CD4-positive, alpha-beta T cell (primary cell): ENCODE results near the gene METTL9. TPM values are rescaled to one million over a fixed set of nuclear protein-coding genes. Genes with fewer than 3 reads are reported as not detected.
"Not testable (repeated sequence)": the region's sequence is repeated elsewhere in the genome, so short reads cannot be mapped to it uniquely, and the experiment has no call there.

Source experiments
- ATAC-seq: fragments of 200-7000 bp; cut with Tn5 transposase; one replicate; pipeline ENCODE4 v1.10.0; 2022; ENCODE audit warnings: mild to moderate bottlenecking; ENCODE audit not compliant: poor library complexity
- CTCF ChIA-PET: fragments of 350-600 bp; sonication (Branson Sonifier 250); formaldehyde crosslinking; loops from one replicate; lab custom pipeline; 2021; ENCODE audit warnings: antibody characterized with exemption, inconsistent platforms; lab: Charles Lee
- POLR2A ChIA-PET: fragments of 350-600 bp; sonication (Branson Sonifier 250); formaldehyde crosslinking; loops from one replicate; lab custom pipeline; 2021; ENCODE audit warnings: antibody characterized with exemption, inconsistent platforms; lab: Charles Lee
- DNase-seq, 14 experiments: peaks; one replicate each; pipeline ENCODE4 v3.0.0-alpha.2; 2013 to 2020; ENCODE audit warnings: mixed read lengths in 2 of 14
- H3K27ac ChIP-seq, 2 donors: one replicate each; pipeline versions ENCODE4 v1.5.1 to v1.7.0; 2013; ENCODE audit warnings: low read length in 2 of 2, low read depth in 1 of 2, mild to moderate bottlenecking in 1 of 2
- H3K27me3 ChIP-seq, 2 experiments: 1 replicate in 1 of 2; 2 replicates in 1 of 2; pipeline versions ENCODE4 v1.6.1 to v1.7.0; 2013; ENCODE audit warnings: low read length in 2 of 2, control low read depth in 1 of 2, mild to moderate bottlenecking in 1 of 2, moderate library complexity in 1 of 2; ENCODE audit not compliant: insufficient read depth in 2 of 2, control insufficient read depth in 1 of 2
- H3K36me3 ChIP-seq: one replicate; pipeline ENCODE4 v1.6.1; 2013; ENCODE audit warnings: low read length, control low read depth; ENCODE audit not compliant: insufficient read depth
- H3K4me1 ChIP-seq: one replicate; pipeline ENCODE4 v1.6.1; 2013; ENCODE audit warnings: low read length, control low read depth; ENCODE audit not compliant: insufficient read depth
- H3K4me3 ChIP-seq: one replicate; pipeline ENCODE4 v1.5.1; 2013; ENCODE audit warnings: mild to moderate bottlenecking, low read length, moderate library complexity
- H3K9me3 ChIP-seq, 2 experiments: 1 replicate in 1 of 2; 2 replicates in 1 of 2; pipeline versions ENCODE4 v1.6.1 to v1.7.0; 2013; ENCODE audit warnings: low read length in 2 of 2, mild to moderate bottlenecking in 2 of 2, control low read depth in 1 of 2, moderate library complexity in 1 of 2; ENCODE audit not compliant: control insufficient read depth in 1 of 2, insufficient read depth in 1 of 2
- H3K27ac Mint-ChIP-seq: one replicate; pipeline ENCODE4 v1.8.0; 2020; ENCODE audit warnings: mixed read lengths
- H3K27me3 Mint-ChIP-seq: one replicate; pipeline ENCODE4 v1.8.0; 2021; ENCODE audit warnings: mixed read lengths
- H3K36me3 Mint-ChIP-seq: one replicate; pipeline ENCODE4 v1.8.0; 2021; ENCODE audit warnings: low read depth, mixed read lengths
- H3K4me1 Mint-ChIP-seq: one replicate; pipeline ENCODE4 v1.8.0; 2021; ENCODE audit warnings: low read depth, mixed read lengths
- H3K4me3 Mint-ChIP-seq: one replicate; pipeline ENCODE4 v1.8.0; 2020; ENCODE audit warnings: mild to moderate bottlenecking, mixed read lengths
- H3K9me3 Mint-ChIP-seq: one replicate; pipeline ENCODE4 v1.8.0; 2020; ENCODE audit warnings: mixed read lengths
- CTCF ChIP-seq: fragments of 200-600 bp; IDR thresholded peaks from one replicate; pipeline ENCODE4 v1.8.0; 2022; ENCODE audit warnings: antibody characterized with exemption, mild to moderate bottlenecking
- intact Hi-C, 2 experiments: fragments of 100-400 bp; cut with DNase I in 1 of 2; cut with micrococcal nuclease in 1 of 2; formaldehyde crosslinking; loops; one replicate each; pipeline versions ENCODE4 v1.15.1 to v1.9.0; 2023 to 2025; cut with DNase I, micrococcal nuclease
- total RNA-seq, 174 experiments: library from RNA in 2 of 174; stranded (reverse) in 2 of 174; gene quantifications; one replicate each; pipeline ENCODE4 v1.2.3 and lab custom pipeline; 2021 to 2026

METTL9 gene
- total RNA-seq, 2 experiments from 2014 or later: 78.4 to 86.7 TPM

GRCh38 chr16:21628772-21629171, 29.4 kb downstream of the METTL9 start:
- H3K4me3 Mint-ChIP-seq: no peak overlapping the region
- H3K27me3 ChIP-seq: no peaks in the 10 kb centered on the region
- no peak overlapping the region for H3K4me3 ChIP-seq
- H3K9me3 ChIP-seq: peaks cover 0 to 7% of the 10 kb centered on the region in 2 experiments
- H3K27me3 Mint-ChIP-seq: no peaks in the 10 kb centered on the region
- intact Hi-C loops: no loop called here
- H3K9me3 Mint-ChIP-seq: no peaks in the 10 kb centered on the region
- H3K4me1 ChIP-seq: peaks cover 14% of the 10 kb centered on the region
- no peak overlapping the region for H3K27ac ChIP-seq
- H3K4me1 Mint-ChIP-seq: peaks cover 34% of the 10 kb centered on the region
- ATAC-seq (no peak), DNase-seq (no peak)
- ChIA-PET CTCF (interaction anchor here (1.0 to 1.6 kb wide), 2 partner anchors 9 to 12 kb away, joined by 3 to 6 read pairs; no protein-coding TSS in a partner anchor), POLR2A (no interaction called here)
- H3K27ac Mint-ChIP-seq: no peak overlapping the region
- peaks cover 31% of the 10 kb centered on the region for H3K36me3 ChIP-seq
- TF ChIP-seq CTCF: no peak
- H3K36me3 Mint-ChIP-seq: peaks cover 85% of the 10 kb centered on the region

GRCh38 chr16:21629616-21630539, 30.5 kb downstream of the METTL9 start:
- H3K36me3 ChIP-seq: peaks cover 31% of the 10 kb centered on the region
- H3K4me3 Mint-ChIP-seq, ATAC-seq, intact Hi-C loops, H3K27me3 Mint-ChIP-seq, H3K27ac Mint-ChIP-seq, H3K27me3 ChIP-seq, POLR2A ChIA-PET, H3K9me3 ChIP-seq, H3K9me3 Mint-ChIP-seq, H3K27ac ChIP-seq, DNase-seq, H3K4me3 ChIP-seq: not testable (repeated sequence)
- CTCF ChIA-PET: interaction anchor here (1.6 kb wide), 1 partner anchor 8 kb away, joined by 6 read pairs; no protein-coding TSS in a partner anchor
- H3K4me1 ChIP-seq: peaks cover 14% of the 10 kb centered on the region
- Mint-ChIP-seq H3K4me1 (peaks cover 28% of the 10 kb centered on the region), H3K36me3 (peaks cover 80% of the 10 kb centered on the region)

- Histone ChIP-seq H3K36me3 (peaks cover 26% of the 10 kb centered on the region), H3K4me1 (peaks cover 12% of the 10 kb centered on the region)
- ATAC-seq, H3K27me3 Mint-ChIP-seq, H3K4me3 ChIP-seq, H3K27ac ChIP-seq, POLR2A ChIA-PET, H3K4me3 Mint-ChIP-seq, H3K9me3 ChIP-seq, H3K9me3 Mint-ChIP-seq, H3K27ac Mint-ChIP-seq, H3K27me3 ChIP-seq, DNase-seq, intact Hi-C loops: not testable (repeated sequence)
- Mint-ChIP-seq H3K4me1 (peaks cover 20% of the 10 kb centered on the region), H3K36me3 (peaks cover 81% of the 10 kb centered on the region)
- CTCF ChIA-PET: interaction anchor here (1.4 kb wide), 1 partner anchor 10 kb away, joined by 3 read pairs; no protein-coding TSS in a partner anchor
Observed at GRCh38 chr16:21630866-21631265, 31.5 kb downstream of the METTL9 start.

GRCh38 chr16:21631376-21631775, 32.0 kb downstream of the METTL9 start:
- Mint-ChIP-seq H3K36me3 (peaks cover 83% of the 10 kb centered on the region), H3K4me1 (peaks cover 15% of the 10 kb centered on the region), H3K27ac (peak overlapping the region; percentile 13)
- H3K9me3 Mint-ChIP-seq, DNase-seq, H3K4me3 Mint-ChIP-seq, H3K27me3 Mint-ChIP-seq, H3K9me3 ChIP-seq, H3K27ac ChIP-seq, intact Hi-C loops, POLR2A ChIA-PET, H3K4me1 ChIP-seq, ATAC-seq, H3K27me3 ChIP-seq, H3K4me3 ChIP-seq: not testable (repeated sequence)
- CTCF ChIA-PET: interaction anchor here (1.4 kb wide), 1 partner anchor 9 kb away, joined by 3 read pairs; no protein-coding TSS in a partner anchor
- peaks cover 26% of the 10 kb centered on the region for H3K36me3 ChIP-seq

GRCh38 chr16:21631951-21632575, 32.7 kb downstream of the METTL9 start:
- H3K27ac Mint-ChIP-seq: peak overlapping the region; percentile 13
- H3K36me3 Mint-ChIP-seq: peaks cover 77% of the 10 kb centered on the region
- H3K27me3 Mint-ChIP-seq, H3K4me1 ChIP-seq, H3K9me3 ChIP-seq, H3K4me3 ChIP-seq, H3K27me3 ChIP-seq, H3K9me3 Mint-ChIP-seq, ATAC-seq, H3K4me1 Mint-ChIP-seq, intact Hi-C loops, H3K4me3 Mint-ChIP-seq, H3K27ac ChIP-seq: not testable (repeated sequence)
- ChIA-PET POLR2A (interaction anchor here (0.6 kb wide), 1 partner anchor 42 kb away, joined by 3 read pairs; no protein-coding TSS in a partner anchor), CTCF (interaction anchor here (1.4 kb wide), 1 partner anchor 9 kb away, joined by 3 read pairs; no protein-coding TSS in a partner anchor)
- DNase-seq: peak in 2 of 14 experiments; percentile 42 to 58
- peaks cover 26% of the 10 kb centered on the region for H3K36me3 ChIP-seq
